Tibial artery (tissue), 4 donors: Measurements from ENCODE around the gene PSG3.
"Not testable (repeated sequence)": the region's sequence is repeated elsewhere in the genome, so short reads cannot be mapped to it uniquely, and the experiment has no call there.

Experiments
- DNase-seq, 2 donors: peaks; one replicate each; pipeline ENCODE4 v3.0.0-alpha.2; 2019
- H3K27ac ChIP-seq, 2 donors: fragments of 200-600 bp; sonication (generic) in 1 of 2; 1 replicate in 1 of 2; 2 replicates in 1 of 2; pipeline ENCODE4 v1.5.1; 2018 to 2019; ENCODE audit warnings: mild to moderate bottlenecking in 1 of 2
- H3K27me3 ChIP-seq, 2 donors: fragments of 200-600 bp; sonication (generic) in 1 of 2; one replicate each; pipeline versions ENCODE4 v1.5.1 to v1.6.0; 2016 to 2019
- H3K36me3 ChIP-seq, 3 donors: fragments of 200-600 bp; sonication (generic) in 2 of 3; one replicate each; pipeline ENCODE4 v1.5.1; 2016 to 2019; ENCODE audit warnings: mild to moderate bottlenecking in 2 of 3
- H3K4me1 ChIP-seq, 4 donors: fragments of 200-600 bp; sonication (generic) in 2 of 4; 1 replicate in 3 of 4; 2 replicates in 1 of 4; pipeline ENCODE4 v1.5.1; 2016 to 2019
- H3K4me3 ChIP-seq, 2 donors: fragments of 200-600 bp; sonication (generic) in 1 of 2; 1 replicate in 1 of 2; 2 replicates in 1 of 2; pipeline ENCODE4 v1.5.1; 2018 to 2019; ENCODE audit warnings: mild to moderate bottlenecking in 2 of 2
- H3K9me3 ChIP-seq, 3 donors: fragments of 200-600 bp; sonication (generic) in 1 of 3; one replicate each; pipeline ENCODE4 v1.5.1; 2016 to 2019
- CTCF ChIP-seq, 2 experiments: fragments of 200-600 bp in 1 of 2; fragments of 450-650 bp in 1 of 2; IDR thresholded peaks; one replicate each; pipeline ENCODE4 v1.5.1; 2017 to 2019; ENCODE audit warnings: antibody characterized with exemption in 2 of 2, mild to moderate bottlenecking in 1 of 2, moderate library complexity in 1 of 2
- intact Hi-C: fragments of 100-400 bp; cut with DNase I; formaldehyde crosslinking; loops from one replicate; pipeline ENCODE4 v1.15.0; 2023; ENCODE audit warnings: low total_unique reads

Gene PSG3

GRCh38 chr19:42697884-42698283 is 42.4 kb downstream of the PSG3 start:
- no peak for TF ChIP-seq CTCF (IDR thresholded peaks at IDR 0.05)

GRCh38 chr19:42695811-42696503 is 44.3 kb downstream of the PSG3 start:
- no peak overlapping the region for H3K4me3 ChIP-seq
- H3K27me3 ChIP-seq: no peaks in the 10 kb centered on the region
- H3K4me1 ChIP-seq: no peaks in the 10 kb centered on the region
- no peak for DNase-seq
- no peaks in the 10 kb centered on the region for H3K9me3 ChIP-seq
- intact Hi-C loops: no loop called here
- H3K36me3 ChIP-seq: no peaks in the 10 kb centered on the region
- TF ChIP-seq CTCF (IDR thresholded peaks at IDR 0.05): no peak
- no peak overlapping the region for H3K27ac ChIP-seq

More at GRCh38 chr19:42697884-42698283, 42.4 kb downstream of the PSG3 start:
- no peaks in the 10 kb centered on the region for H3K4me1 ChIP-seq
- no peak overlapping the region for H3K27ac ChIP-seq
- no peaks in the 10 kb centered on the region for H3K36me3 ChIP-seq
- intact Hi-C loops: no loop called here
- no peak overlapping the region for H3K4me3 ChIP-seq
- no peak for DNase-seq
- H3K9me3 ChIP-seq: no peaks in the 10 kb centered on the region
- H3K27me3 ChIP-seq: no peaks in the 10 kb centered on the region

- Histone ChIP-seq H3K4me3 (no peak overlapping the region), H3K27ac (no peak overlapping the region), H3K4me1 (no peaks in the 10 kb centered on the region), H3K9me3 (no peaks in the 10 kb centered on the region), H3K36me3 (no peaks in the 10 kb centered on the region), H3K27me3 (no peaks in the 10 kb centered on the region)
- intact Hi-C loops: no loop called here
- TF ChIP-seq CTCF (IDR thresholded peaks at IDR 0.05): no peak
- no peak for DNase-seq
Observed at GRCh38 chr19:42693760-42694350, 46.4 kb downstream of the PSG3 start.

- TF ChIP-seq CTCF (IDR thresholded peaks at IDR 0.05): peak in 1 of 2 experiments; percentile 37
- no peak overlapping the region for H3K27ac ChIP-seq
- H3K36me3 ChIP-seq: no peaks in the 10 kb centered on the region
- H3K9me3 ChIP-seq: peaks cover 0 to 25% (median 12%) of the 10 kb centered on the region in 3 donors
- no peak for DNase-seq
- no peaks in the 10 kb centered on the region for H3K27me3 ChIP-seq
- H3K4me3 ChIP-seq: no peak overlapping the region
- H3K4me1 ChIP-seq: no peaks in the 10 kb centered on the region
- intact Hi-C loops: no loop called here
Observed at GRCh38 chr19:42683917-42684513, 56.3 kb downstream of the PSG3 start.

GRCh38 chr19:42676326-42676725 is 64.0 kb downstream of the PSG3 start:
- H3K9me3 ChIP-seq, H3K27me3 ChIP-seq, intact Hi-C loops, H3K4me3 ChIP-seq, H3K27ac ChIP-seq, DNase-seq, H3K36me3 ChIP-seq, H3K4me1 ChIP-seq: not testable (repeated sequence)

- H3K27me3 ChIP-seq, H3K9me3 ChIP-seq, H3K4me3 ChIP-seq, intact Hi-C loops, H3K36me3 ChIP-seq, DNase-seq, H3K4me1 ChIP-seq, H3K27ac ChIP-seq: not testable (repeated sequence)
Observed at GRCh38 chr19:42674549-42674948, 65.7 kb downstream of the PSG3 start.
